Stimulated activated CD8-positive, alpha-beta memory T cell treated with anti-CD3 and anti-CD28 coated beads, Interleukin-4, amount 100 ng/mL, for 48 hours (primary cell): Measurements from ENCODE around the gene PDE4D.
"Not testable (repeated sequence)": the region's sequence is repeated elsewhere in the genome, so short reads cannot be mapped to it uniquely, and the experiment has no call there.

Experiments
- DNase-seq: peaks from one replicate; pipeline ENCODE4 v3.0.0-alpha.2; 2020

The PDE4D gene

DNA sequence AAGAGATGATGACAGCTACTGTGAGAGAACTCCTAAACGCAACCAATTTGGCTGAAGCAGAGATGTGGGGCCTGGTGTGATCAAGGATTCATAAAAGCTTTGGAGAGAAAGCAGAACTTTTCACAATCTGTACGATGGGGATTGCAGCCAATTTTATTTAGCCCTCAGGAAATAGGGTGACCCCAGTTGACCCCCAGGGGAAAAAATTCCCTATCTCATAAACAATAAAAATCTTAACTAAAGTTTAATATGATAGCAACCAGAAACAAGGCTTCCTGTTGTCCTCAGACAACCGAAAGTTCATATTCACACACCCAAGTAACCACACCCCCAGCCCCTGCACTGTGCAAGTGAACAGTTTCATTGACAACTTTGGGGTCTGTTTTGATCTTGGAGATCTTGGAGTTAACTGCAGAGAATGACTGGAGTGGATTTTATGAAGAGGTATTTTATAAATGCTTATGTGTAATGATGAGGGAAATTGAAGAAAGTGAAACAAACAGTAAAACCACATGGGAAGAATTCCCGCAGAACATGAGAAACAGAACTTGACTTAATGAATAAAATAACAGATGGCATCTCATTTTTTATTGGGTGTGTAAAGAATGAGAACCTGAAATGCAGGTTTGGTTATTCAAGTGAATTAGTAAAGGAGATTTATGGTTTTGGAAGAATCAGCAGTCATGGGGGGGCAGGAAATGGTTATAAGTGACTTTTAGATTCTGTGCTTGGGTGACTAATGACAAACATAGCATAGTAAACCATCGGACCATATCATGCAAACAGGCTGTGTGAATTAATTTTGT lies 94.5 kb downstream of the PDE4D start:
- DNase-seq: no peak

DNA sequence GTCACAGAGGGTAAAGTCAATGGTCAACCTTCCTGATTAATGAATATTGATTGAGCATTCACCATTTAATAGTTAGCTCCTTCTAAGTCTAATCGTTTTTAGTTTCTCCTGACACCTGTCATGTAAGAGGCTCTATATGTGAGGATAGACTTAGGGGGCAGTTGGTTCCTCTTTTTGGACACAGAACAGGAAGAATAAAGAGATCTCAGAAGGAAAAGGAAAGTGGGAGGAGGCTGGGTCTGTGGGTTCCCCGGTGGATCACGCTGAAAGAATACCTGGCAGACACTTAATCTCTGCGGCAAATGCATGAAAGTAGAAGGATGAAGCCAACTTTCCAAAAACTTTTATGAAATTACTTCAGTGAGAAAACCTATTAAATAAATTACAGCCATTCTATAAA lies 98.4 kb downstream of the PDE4D start:
- no peak for DNase-seq

DNA sequence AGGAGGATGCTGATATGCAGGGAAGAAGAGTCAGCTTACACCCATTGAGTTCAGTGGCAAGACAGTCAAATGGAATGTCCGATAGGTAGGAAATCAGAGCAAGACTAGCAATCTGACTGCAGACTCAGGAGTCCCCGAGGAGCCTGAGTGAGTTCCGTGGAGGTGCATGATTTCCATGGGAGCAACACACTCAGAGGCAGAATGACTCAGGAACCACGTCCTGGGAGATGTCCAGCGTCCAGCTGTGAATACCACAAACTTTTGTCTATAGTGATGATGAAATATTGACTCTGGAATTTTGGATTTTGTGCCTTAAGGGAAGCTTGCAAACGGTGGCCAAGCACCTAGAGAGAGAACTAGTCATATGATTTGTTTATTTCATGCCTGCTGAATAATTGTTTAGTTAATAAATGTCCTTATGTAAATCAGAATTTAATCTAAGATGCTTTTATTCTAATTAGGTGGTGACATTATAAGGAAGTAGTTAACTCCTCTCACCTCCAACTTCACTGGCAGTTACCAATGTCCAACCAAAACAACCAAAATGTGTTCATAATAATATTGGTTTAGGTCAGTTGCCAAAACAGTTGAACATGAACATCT lies 100.4 kb downstream of the PDE4D start:
- DNase-seq: no peak

DNA sequence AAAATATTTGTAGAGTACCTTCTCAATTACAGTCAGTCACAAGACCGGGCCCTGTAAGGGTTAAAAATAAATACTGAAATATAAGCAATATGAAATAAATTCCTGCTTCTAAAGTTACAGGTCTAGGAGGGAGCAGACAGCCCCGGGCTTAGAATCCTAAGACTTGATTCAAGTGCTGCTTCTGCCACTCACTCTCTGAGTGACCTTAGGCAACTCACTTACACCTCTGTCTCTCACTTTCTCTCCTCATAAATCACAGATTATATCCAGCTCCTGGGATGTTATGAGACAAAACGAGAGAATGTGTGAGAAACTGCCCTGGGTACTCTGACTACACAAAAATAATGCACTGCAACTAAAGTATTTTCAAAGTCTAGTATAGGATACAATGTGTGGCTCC lies 101.9 kb downstream of the PDE4D start:
- DNase-seq: no peak

DNA sequence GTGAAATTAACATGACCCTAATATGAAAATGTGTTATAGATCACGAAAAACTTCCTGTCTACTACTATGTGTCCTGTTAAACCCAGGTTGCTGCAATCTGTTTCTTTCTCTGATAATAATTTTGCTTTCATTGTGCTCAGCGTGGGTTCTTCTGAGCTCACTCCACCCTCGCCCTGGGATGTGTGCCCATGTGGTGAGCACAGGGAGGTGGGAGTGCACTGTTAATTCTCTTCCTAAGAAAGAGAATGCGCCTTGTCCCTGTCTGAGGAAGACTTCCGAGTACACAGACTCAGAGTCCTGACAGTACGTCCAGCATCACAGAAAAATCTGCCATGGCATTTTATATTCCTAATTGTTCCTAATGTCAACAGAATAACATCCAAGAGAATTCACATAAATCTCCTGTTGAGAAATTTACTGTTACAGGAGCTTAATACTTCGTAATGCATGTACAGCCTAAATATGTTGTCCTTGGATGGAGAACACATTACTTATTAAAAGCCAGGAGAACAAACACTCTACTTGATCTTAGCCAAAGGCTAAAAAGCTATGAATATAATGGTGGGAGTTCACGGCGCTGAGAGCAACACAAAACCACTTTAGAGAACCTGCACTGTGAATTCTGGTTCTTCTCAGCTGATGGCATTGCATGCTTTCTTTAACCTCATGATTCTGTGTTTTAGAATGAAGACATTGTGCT lies 102.6 kb downstream of the PDE4D start:
- no peak for DNase-seq

DNA sequence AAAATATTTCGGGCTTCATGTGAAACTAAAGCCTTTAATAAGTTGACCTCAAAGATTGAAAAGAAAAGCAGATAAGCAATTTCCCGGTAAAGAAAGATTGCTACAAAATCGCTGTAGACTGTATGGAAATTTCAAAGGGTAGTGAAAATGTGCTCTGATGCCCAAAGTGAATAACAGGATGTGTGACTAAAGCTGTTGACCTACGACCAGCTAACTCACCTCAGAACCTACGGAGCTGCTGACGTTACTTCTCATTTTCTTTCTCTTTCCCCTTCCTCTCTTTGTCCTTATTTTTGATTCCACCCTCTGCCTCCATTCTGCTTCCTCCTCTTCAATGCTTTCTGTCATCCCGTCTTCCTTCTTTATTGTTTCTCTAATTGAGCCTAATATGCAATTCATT lies 103.2 kb downstream of the PDE4D start:
- no peak for DNase-seq

DNA sequence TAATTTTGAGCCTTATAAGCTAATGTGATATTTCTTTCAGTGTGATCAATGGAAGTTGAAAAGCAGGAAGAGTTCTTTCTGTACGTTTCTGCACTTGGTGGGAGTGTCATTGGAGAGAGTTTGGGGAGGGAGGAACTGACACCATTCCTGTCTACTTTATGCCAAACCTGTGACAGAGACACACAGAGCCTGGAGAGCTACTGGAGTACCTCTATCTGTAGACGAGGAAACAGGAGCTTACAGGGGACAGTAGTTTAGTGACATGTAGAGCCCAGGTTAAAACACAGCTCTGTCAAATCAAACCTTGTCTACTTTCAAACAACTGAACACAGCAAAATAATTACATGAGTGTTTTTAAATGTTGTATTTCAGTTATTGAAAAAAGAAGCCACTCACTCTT lies 103.6 kb downstream of the PDE4D start:
- DNase-seq: no peak

DNA sequence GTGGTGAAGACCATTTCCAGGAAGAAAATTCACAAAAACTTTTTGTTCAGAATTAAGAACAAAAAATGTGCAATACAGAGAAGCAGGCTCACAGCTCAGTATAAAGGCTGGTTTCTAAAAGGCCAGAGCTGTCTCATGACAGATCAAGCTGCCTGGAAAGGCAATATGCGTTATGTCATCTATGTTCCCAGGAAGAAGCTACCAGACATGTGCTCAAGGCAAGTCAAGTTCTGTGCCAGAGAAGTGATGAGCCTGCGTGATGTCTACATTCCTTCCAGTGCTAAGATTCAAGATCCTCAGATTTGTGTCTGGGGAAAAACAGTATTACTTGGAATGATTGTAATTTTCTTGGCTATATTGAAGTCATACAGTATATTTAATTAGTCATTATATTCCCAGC lies 104.3 kb downstream of the PDE4D start:
- no peak for DNase-seq

DNA sequence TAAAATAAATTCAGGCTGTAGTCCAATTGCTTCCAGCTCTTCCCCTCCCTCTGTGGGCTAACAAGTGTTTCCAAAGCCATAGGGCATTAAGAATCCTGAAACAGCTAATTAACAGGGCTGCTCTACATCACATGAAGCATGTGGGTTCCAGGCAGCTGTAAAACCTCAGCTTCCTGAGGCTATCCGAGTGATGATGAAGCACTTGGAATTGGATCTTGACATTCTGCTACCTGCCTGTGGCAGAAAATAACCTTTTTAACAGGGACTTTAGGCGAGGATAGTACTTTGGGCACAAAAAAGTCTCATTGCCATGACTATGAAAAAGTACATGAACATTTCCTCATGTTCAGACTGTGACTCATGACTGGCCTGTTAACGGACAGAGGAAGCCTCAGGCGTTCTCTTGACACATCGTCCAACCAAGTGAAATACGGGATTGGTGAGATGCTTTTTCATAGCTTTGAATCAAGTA lies 107.2 kb downstream of the PDE4D start:
- no peak for DNase-seq

DNA sequence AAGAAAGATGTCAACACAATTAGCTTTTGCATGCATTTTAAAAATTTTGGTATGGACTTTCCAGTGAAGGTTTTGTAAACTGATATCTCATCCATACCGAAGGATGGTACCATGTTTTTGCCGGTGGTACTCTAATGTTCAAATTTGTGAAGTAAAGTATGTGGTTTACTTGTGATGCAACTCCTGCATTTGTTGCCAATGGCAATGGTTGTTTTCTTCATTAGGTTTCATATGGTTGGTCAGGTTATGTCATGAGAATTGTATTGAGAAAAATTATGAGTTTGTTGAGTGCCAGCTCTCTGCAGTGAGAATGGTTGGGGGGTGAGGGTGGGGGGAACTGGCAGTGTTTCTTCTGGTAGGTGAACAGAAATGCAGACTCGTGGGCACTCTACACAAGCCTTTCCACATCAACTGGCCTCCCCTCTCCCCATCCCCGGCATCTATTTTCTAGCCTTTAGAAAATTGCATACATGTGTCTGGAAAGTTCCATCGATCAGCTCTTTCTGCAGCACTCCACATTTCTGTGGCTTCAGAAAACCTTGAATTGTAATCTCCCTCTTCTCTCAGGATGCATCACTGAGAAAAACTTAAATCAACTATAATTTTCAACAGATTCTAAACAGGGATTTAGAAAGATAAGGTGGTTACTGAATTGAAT lies 107.7 kb downstream of the PDE4D start:
- no peak for DNase-seq

DNA sequence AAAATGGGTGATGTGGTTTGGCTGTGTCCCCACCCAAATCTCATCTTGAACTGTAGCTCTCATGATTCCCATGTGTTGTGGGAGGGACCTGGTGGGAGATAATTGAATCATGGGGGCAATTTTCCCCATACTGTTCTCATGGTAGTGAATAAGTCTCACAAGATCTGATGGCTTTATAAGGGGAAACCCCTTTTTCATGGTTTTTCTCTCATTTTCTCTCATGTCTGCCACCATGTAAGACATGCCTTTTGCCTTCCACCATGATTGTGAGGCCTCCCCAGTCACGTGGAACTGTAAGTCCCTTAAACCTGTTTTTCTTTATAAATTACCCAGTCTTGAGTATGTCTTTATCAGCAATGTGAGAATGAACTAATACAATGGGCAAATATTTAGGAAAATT lies 108.8 kb downstream of the PDE4D start:
- DNase-seq: not testable (repeated sequence)

DNA sequence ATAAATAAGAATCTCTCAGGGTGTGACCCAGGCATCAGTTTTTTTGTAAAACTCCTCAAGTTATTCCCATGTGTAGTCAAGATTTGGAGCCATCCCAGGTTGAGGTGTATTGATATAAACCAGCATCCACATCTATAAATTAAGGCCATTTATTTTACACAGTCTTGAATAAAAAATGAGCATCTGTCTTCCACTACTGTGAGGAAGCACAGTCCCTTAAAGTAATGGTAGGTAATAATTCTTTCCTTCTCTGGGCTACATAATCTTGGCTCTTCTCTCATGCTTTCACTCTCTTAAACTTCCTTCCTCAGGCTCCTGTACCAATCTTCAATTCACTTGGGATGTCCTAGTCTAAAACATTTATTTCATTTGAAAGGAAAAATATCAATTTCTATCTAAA lies 110.3 kb downstream of the PDE4D start:
- no peak for DNase-seq

DNA sequence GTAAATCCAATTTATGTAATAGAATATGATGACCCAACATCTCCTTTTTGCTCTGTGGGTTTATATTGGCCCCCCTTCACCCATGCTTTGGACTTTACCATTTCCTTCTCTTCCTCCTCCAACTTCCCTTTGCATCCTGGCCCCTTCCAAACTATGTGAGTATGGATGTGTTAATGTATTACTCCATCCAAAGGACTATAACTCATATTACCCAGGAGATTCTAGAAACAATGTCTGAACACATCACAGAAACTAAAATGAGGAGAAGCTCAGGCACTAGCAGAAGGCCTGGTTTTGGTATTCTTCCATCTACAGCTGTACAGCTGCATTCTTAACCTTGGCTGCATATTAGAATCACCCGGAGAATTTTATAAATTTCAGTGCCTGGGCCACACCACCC lies 110.7 kb downstream of the PDE4D start:
- no peak for DNase-seq

DNA sequence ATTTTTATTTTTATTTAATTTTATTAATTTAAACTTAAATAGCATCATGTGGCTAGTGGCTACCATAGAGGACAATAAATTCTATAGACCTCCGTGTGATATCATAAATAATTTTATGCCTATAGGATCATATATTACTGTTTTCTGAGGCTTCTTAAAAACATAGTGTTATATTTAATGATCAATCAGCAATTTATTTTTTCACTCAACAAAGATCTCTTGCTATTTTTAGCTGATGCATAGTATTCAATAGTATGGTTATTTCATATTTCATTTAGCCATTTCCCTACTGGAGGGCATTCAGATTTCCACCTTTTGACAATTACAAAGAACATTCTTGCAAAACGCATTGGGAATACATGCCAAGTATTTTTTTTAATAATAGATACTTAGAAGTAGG lies 114.1 kb downstream of the PDE4D start:
- DNase-seq: no peak

DNA sequence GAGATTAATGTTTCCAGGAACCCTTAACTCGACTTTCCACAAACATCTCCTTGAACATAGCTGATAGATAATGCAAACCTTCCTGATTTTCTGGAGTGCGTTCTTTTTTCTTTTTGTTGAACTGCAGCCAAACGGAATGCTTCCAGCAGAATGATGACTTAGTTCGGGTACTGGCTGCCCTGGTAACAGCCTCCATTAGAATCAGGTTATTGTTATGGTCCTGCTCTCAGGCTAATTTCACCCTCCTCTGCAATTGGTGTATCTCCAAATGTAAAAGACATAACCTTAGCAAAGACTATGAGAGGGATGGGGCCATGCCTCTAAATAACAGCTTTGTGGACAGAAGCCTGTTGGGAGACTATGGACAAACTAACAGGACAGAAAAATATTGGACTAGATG lies 116.5 kb downstream of the PDE4D start:
- DNase-seq: no peak

DNA sequence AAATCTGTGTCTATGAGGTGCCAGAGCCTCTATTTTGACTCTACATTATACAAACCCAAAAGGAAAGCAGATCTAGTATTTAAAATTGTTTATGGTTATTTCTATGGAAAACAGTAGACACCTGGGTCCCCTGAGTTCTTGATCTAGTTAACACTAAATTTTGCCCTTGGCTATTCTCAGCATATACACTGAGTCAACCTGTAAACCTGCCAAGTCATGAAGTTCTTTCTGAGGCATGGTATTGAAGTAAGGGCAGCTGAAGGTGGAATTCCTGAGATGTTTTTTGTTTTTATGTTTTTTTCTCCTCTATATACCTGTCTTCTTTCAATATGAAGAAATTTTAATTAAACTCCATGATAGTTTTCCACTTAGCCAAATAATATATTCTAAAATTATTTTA lies 120.2 kb downstream of the PDE4D start:
- no peak for DNase-seq

DNA sequence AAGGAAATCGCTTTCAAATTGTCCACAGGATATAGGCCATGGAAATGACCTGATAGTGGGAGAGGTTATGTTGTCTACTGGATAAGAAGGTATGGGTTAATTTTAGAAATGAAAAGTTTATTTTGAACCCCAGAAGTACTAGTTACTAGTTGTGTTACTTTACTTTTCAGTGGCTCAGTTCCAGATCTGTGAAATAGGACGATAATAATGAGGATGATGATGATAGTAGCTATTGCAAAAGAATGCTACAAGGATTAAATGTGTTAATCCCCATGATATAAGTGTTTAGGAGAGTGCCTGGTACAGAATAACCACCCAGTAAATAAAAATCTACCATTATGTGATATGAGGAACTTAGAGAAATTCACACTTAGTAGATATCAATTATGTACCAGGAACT lies 120.8 kb downstream of the PDE4D start:
- no peak for DNase-seq

DNA sequence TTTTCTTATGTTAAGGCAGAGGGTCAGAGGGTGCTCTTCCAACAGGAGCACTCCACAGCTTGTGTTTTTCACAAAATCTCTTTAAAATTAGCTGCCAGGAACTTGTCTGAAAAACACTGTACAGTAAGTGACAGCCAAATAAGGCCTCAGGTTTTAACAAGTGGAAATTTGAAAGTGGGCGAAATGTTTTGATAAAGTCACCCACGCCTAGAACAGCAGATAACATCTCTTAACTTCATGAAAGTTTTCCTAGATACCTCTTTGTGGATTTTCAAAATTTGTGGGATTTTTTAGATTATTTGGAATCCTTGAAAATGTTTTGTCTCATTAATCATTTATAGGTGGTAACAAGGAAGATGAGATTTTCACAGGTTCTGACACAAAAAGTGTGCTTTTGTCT lies 121.3 kb downstream of the PDE4D start:
- no peak for DNase-seq

DNA sequence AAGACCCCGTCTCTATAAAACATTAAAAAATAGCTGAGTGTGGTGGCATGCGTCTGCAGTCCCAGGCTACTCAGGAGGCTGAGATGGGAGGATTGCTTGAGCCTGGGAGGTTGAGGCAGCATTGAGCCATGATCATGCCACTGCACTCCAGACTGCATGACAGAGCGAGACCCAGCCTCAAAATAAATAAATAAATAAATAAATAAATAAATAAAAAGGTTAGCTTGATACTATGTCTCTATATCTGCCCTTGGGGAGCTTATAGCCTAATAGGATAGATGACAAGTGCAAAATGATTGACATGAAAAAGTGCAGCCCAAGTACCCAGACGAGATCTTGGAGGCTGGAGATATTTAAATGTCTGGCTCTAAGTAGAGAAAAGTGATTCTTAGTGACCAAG lies 122.6 kb downstream of the PDE4D start:
- no peak for DNase-seq

DNA sequence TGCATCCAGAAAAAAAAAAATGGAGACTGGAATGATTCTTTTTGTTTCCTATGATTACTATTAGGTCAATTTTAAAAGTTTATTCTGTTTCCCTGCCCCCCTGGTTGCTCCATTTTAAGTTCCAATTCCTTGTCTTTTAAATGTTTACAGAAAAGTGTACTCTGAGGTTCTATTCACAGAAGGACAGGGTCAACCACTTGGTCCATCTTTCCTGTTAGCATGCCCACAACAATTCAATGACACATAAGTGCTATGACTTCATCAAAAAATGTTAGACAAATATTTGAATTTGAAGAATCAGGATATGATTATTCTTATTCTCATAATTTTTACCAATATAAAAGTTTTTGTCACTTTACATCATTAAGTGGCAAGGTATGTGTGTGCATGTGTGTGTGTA lies 123.7 kb downstream of the PDE4D start:
- no peak for DNase-seq

DNA sequence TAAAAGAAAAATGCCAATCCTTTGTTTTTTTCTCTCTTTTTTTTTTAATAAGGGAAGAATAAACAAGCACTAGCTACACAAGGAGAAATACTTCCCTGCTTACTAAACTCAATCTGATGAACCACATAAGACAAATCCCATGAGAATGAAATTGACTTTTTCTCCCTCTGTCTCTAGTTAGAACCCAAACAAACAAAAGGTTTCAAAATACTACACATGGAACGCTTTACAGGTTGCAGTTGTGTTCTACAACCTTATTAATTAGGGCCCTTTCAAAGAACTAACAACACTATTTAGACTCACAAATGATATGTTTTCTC lies 124.5 kb downstream of the PDE4D start:
- no peak for DNase-seq

DNA sequence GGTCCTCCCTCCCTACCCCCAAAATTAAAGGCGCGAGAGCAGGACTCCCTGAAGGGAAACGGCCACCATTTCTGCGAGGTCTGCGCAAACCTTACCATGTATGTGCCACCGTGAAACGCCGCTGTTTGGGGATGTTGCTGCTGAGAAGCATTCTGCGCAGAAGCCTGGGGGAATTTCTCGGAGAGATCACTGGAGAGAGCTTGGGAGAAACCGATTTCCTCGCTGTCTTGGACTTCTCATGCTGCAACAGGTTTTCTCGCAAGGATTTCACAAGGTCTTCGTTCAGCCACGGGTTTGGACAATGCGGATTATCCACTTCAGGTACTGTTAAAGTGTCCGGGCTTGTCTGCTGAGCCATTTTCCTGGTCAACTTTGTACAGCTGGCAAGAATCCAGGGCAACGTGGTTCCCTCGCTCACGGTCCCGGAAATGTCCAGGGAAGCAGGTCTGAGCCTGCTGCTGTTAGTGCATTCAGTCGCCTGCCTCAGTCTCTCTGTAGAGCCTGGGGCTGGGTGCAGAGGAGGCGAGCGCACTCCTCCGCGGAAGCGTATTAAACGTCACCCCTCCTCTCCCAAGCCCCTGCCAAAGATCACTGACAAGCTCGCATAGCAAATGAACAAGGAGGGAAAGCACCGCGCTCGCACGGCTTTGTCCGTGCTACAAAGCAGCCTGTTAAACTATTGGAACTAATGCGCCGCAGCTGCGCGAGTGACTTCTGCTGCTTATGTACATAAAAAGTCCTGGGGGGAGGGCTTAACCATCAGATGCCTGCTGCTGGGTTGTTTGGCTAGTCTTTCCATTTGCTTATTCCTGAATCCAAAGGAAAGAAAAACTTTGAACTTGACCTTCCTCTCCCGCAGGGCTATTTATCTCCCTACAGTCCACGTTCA lies 125.1 kb downstream of the PDE4D start:
- DNase-seq: no peak

DNA sequence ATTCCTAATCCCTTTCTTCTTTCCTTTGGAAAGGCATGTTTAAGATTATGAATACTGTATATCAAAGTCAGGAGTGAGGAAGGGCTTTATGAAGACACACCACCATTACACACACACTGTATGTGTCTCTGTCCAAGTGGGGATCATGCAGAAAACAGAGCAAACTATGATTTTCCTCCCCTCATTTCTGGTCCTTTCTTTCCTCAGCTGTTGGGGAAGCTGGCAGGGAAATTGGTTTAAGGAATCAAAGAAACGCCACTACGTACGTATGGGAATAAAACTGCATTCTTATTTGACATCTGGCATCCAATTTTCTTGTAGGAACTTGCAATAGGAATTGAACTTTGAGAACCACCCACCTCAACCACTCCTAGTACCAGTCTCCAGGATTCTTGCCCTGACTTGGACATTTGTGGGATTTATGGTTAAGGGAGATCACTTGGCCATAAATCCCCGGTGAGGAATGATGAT lies 125.8 kb downstream of the PDE4D start:
- no peak for DNase-seq
